DMS153 treated with DMSO at 0.1 percent for 48 hours (cell line): ENCODE data around the gene SPACA6.
A peak's percentile ranks its signal among the peaks of the same experiment; 100 is the strongest.
"Not testable (repeated sequence)": the region's sequence is repeated elsewhere in the genome, so short reads cannot be mapped to it uniquely, and the experiment has no call there.

Experiments used
- DNase-seq: peaks from one replicate; lab custom pipeline; 2025; ENCODE audit not compliant: unreplicated experiment; lab: John Stamatoyannopoulos, UW

Gene SPACA6

GRCh38 chr19:51693260-51693659 is at the start of gene SPACA6:
TSS of gene SPACA6 (plus strand) at chr19:51693330. CDS start at chr19:51693527, 197 bp downstream.
- no peak for DNase-seq

GRCh38 chr19:51644636-51645271 is 48.4 kb upstream of the SPACA6 start:
- no peak for DNase-seq

- DNase-seq: not testable (repeated sequence)
Observed at GRCh38 chr19:51646730-51647129, 46.4 kb upstream of the SPACA6 start, which contains the start of gene SIGLEC14. TSS of gene SIGLEC14 (minus strand) at chr19:51646825. CDS start at chr19:51646759, 66 bp downstream.

- DNase-seq: no peak
Observed at GRCh38 chr19:51647318-51647717, 45.8 kb upstream of the SPACA6 start.

GRCh38 chr19:51651216-51651846 is 41.8 kb upstream of the SPACA6 start:
- DNase-seq: no peak

GRCh38 chr19:51652266-51652665 is 40.9 kb upstream of the SPACA6 start:
- no peak for DNase-seq

DNA sequence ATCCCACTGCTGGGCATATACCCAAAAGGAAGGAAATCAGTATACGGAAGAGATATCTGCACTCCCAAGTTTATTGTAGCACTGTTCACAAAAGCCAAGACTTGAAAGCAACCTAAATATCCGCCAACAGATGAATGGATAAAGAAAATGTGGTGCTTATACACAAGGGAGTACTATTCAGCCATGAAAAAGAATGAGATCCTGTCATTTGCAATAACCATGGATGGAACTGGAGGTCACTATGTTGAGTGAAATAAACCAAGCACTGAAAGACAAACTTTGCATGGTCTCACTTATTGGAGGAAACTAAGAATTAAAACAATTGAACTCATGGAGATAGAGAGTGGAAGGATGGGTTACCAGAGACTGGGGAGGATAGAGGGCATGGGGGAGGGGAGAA is 40.0 kb upstream of the SPACA6 start:
- DNase-seq: no peak

DNA sequence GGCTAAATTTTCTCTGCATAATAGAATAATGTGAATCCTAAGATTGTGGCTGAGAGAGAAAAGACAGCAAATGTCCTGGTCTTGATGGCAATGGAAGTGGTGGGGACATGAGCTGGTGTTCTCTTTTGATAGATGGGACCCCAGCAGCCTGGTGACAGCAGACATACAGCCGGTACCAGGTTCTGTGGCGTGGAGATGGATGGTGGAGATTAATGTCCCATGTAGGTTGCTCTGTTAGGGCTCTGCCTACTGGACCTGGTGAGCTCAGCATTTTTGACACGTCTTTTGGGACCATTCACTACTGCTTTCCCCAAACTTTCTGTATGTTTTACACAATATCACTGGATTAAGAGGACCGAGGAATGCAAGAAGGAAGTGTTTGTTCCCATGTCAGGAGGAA is 38.3 kb upstream of the SPACA6 start:
- DNase-seq: no peak

DNA sequence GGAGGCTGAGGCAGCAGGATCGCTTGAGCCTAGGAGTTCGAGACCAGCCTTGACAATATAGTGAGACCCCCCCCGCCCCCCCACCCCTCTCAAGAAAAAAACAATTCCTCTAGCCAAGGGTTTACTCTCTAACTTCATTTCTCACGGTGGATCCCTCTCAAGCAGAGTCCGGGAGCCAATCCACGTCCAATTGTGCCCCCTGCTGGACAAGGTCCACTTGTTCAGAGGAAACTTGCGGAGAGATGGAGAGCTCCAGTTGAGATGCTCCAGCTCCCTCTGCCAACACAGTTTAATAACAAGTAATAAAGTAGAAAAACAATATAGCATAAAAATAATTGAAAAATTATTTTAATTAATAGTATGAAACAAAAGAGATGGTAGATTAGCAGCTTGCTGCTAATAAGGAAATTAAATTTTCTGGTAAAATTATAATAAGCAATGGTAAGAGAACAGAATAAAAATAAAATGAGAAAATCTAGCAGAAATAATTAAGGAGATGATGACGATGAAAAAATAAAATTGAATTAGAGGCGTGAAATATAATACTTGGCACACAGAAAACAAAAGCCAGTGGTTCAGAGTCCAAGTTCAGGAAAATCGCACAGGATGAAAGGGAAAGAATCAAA is 32.0 kb upstream of the SPACA6 start:
- DNase-seq: peak; percentile 29

DNA sequence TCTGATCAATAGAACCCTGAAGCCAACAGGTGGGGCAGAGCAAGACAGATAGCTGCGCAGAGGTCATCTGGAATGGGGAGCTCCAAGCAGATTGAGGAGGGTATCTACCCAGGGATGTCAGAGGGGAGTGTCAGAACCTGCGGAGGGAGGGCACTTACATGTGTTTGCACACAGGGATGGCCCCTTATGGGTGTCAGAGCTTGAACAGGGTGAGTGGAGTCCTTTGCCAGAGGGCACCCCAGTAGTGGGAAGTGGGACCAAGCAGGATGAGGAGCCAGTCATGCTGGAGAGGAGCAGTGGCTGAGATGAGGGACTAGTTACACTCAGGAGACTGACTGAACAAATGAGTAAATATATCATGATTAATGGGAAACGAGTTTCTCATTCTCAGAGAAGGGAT is 29.5 kb upstream of the SPACA6 start:
- no peak for DNase-seq

GRCh38 chr19:51664131-51664530 is 29.0 kb upstream of the SPACA6 start:
- DNase-seq: no peak

DNA sequence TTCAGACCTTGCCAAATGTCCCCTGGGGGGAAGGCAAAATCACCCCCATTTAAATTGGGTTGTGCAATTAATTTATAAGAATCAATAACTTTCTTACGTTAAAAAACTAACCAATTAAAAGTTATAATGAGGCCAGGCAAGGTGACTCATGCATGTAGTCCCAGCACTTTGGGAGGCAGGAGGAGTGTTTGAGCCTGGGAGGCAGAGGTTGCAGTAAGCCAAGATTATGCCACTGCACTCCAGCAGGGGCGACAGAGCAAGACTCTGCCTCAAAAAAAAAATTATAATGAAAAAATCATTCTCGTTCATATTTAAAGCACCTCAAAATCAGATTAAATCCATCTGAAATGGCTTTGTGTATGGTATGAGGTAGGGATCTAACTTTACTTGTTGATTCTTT is 28.1 kb upstream of the SPACA6 start:
- no peak for DNase-seq

DNA sequence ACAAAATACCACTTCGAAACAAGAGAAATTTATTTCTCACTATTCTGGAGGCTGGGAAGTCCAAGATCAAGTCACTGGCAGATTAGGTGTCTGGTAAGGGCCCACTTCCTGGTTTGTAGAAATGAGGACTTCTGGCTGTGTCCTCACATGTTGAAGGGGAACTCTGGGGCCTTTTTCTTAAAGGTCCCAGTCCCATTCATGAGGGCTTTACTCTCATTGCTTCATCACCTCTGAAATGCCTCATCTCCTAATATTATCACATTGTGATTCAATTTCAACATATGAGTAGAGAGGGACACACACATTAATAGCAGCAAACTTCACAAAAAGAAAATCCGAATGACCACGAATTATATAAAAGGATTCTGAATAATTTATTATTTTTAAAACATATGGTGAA is 24.9 kb upstream of the SPACA6 start:
- DNase-seq: no peak

DNA sequence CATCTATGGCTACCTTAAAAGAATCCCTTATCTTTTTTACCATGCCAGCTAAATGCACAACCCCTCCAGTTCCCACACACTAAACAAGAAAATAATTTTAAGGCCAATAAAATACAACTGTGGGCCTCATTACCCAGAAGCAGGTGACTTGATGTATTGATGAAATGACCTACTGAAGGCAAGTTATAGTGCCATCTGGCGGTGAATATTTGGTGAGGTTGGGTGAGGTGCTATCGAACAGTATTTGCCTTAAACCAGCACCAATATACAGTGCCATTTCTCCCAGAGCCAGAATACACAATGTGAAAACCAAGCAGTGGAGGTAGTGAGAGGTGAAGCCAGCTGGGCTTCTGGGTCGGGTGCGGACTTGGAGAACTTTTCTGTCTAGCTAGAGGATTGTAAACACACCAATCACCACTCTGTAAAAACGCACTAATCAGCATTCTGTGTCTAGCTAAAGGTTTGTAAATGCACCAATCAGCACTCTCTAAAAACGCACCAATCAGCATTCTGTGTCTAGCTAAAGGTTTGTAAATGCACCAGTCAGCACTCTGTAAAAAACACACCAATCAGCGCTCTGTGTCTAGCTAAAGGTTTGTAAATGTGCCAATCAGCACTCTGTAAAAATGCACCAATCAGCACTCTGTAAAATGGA is 17.1 kb upstream of the SPACA6 start:
- not testable (repeated sequence) for DNase-seq

DNA sequence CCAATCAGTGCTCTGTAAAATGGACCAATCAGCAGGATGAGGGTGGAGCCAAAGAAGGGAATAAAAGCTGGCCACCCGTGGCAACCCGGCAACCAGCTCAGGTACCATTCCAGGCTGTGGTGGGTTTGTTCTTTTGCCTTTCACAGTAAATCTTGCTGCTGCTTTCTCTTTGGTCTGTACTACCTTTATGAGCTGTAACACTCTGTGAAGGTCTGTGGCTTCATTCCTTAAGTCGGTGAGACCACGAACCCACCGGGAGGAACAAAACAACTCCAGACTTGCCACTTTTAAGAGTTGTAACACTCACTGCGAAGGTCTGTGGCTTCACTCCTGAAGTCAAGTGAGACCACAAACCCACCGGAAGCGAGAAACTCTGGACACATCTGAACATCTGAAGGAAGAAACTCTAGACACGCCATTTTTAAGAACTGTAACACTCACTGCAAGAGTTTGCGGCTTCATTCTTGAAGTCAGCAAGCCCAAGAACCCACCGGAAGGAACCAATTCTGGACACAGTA is 16.5 kb upstream of the SPACA6 start:
- no peak for DNase-seq

DNA sequence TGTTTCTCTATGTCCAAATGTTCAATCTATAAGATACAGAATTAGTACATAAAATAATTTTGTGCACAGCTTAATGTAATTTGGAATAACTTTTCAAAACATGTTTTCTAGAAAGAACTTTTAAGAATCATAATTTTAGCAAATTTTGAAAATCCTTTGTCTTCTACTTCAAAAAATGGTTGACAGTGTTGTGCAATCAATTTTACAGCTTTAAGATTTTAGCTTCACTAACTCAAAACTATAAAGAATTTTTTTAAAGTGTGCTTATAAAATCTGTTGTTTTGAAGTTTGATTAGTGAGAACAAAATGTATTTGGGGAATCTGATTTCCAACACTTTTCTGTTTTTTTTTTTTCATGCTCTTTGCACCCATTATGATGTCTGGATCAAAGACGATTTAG is 12.7 kb upstream of the SPACA6 start:
- DNase-seq: no peak

GRCh38 chr19:51681286-51681941 is 11.7 kb upstream of the SPACA6 start:
- DNase-seq: no peak

- DNase-seq: no peak
Observed at GRCh38 chr19:51686171-51686570, 7.0 kb upstream of the SPACA6 start.

GRCh38 chr19:51687791-51688670 is 5.1 kb upstream of the SPACA6 start:
- DNase-seq: no peak
